Stimulated activated CD4-positive, alpha-beta T cell treated with anti-CD3 and anti-CD28 coated beads, Interleukin-12 subunit alpha, Interleukin-12 subunit beta, amount 100 ng/mL, for 4 hours (primary cell): Measurements from ENCODE around the gene MMAA.
"Not testable (repeated sequence)": the region's sequence is repeated elsewhere in the genome, so short reads cannot be mapped to it uniquely, and the experiment has no call there.

Experiments
- DNase-seq: peaks from one replicate; pipeline ENCODE4 v3.0.0-alpha.2; 2020

MMAA gene

GRCh38 chr4:145618932-145619638 is at the start of gene MMAA:
Gene MMAA (plus strand): TSS chr4:145619385. CDS start chr4:145639140, 19,755 bp downstream.
- DNase-seq: peak; percentile 97

GRCh38 chr4:145574546-145574945 is 44.6 kb upstream of the MMAA start:
- DNase-seq: not testable (repeated sequence)

GRCh38 chr4:145580906-145581305 is 38.3 kb upstream of the MMAA start:
- no peak for DNase-seq

- no peak for DNase-seq
Observed at GRCh38 chr4:145583191-145584055, 35.8 kb upstream of the MMAA start.

- no peak for DNase-seq
Observed at GRCh38 chr4:145587088-145587754, 32.0 kb upstream of the MMAA start.

- DNase-seq: not testable (repeated sequence)
Observed at GRCh38 chr4:145589381-145589780, 29.8 kb upstream of the MMAA start.

- DNase-seq: no peak
Observed at GRCh38 chr4:145589916-145590702, 29.1 kb upstream of the MMAA start.

GRCh38 chr4:145602129-145602760 is 16.9 kb upstream of the MMAA start:
- no peak for DNase-seq

- DNase-seq: no peak
Observed at GRCh38 chr4:145605941-145606340, 13.2 kb upstream of the MMAA start.

GRCh38 chr4:145609481-145610427 is 9.4 kb upstream of the MMAA start:
- DNase-seq: peak; percentile 65

- no peak for DNase-seq
Observed at GRCh38 chr4:145613566-145614232, 5.5 kb upstream of the MMAA start.

- no peak for DNase-seq
Observed at GRCh38 chr4:145614233-145614610, 5.0 kb upstream of the MMAA start.

GRCh38 chr4:145618210-145618931 is 814 bp upstream of the MMAA start:
- DNase-seq: peak; percentile 19

GRCh38 chr4:145619639-145619996 is 433 bp downstream of the MMAA start:
- peak; percentile 37 for DNase-seq

- DNase-seq: not testable (repeated sequence)
Observed at GRCh38 chr4:145622067-145622466, 2.9 kb downstream of the MMAA start.

GRCh38 chr4:145623831-145624230 is 4.6 kb downstream of the MMAA start:
- DNase-seq: no peak

GRCh38 chr4:145625677-145626622 is 6.8 kb downstream of the MMAA start:
- no peak for DNase-seq

GRCh38 chr4:145626623-145626982 is 7.4 kb downstream of the MMAA start:
- DNase-seq: no peak

- DNase-seq: no peak
Observed at GRCh38 chr4:145635117-145635516, 15.9 kb downstream of the MMAA start.
